ENCODE results near the gene MAP3K10.

- no peak for TF ChIP-seq POLR2A (IDR thresholded peaks at IDR 0.05)
- no peak for TF ChIP-seq CTCF (IDR thresholded peaks at IDR 0.05)
Observed at GRCh38 chr19:40232949-40233810, 42.0 kb downstream of the MAP3K10 start.

All from body of pancreas (tissue), 4 donors.